Brain pericyte (primary cell): Measurements from ENCODE around the gene NPC2.
"Not testable (repeated sequence)": the region's sequence is repeated elsewhere in the genome, so short reads cannot be mapped to it uniquely, and the experiment has no call there.

Source experiments
- DNase-seq: peaks from one replicate; pipeline ENCODE4 v3.0.0-alpha.2; 2012; ENCODE audit warnings: low read depth, low spot score

Gene NPC2

DNA sequence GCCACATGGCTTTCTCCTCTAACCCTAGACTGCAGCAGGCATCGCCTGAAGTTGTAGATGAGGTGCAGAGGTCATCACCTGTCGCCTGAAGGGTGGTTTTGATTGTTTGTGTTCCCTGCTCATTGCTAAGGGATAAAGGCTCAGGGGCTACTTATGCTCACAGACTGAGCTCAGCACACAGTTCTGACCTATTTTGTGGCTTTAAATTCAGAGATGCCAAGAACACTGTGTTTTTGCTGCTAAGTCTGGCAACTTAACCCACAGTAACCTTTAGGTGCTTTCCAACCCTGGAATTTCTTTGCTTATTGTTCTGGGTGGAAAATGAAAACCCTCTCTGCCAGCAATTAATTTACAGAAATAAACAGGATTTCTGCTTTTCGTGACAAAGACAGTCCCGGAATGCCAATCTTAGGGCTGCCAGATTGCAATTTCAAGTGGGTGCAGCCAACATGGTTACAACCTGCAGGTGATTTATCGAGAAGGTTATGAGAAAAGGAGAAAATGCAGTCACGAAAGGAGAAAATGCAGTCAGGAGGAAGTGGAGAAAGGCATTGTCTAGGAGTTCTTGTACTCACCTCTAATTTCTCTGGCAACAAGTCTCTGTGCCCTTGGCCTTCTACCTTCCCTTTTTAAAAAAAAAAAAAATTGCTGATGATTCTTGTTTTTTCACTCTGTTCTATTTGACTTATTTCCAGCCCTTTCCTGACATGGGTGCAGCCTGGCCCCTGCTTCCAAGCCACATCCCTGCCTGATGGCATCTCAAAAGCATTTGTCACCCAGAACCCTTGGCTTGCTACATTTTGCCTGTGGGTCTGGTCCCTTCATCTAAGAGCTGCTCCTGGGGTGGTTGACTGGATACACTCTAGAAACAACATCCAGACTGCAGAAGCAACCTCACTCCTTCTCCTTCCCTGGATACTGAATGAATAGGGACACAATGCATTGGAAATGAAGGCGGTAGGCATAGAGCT, 23.3 kb downstream of the NPC2 start:
- DNase-seq, result no peak

- DNase-seq, result no peak
Observed at GRCh38 chr14:74468513-74468912, 24.6 kb downstream of the NPC2 start.

DNA sequence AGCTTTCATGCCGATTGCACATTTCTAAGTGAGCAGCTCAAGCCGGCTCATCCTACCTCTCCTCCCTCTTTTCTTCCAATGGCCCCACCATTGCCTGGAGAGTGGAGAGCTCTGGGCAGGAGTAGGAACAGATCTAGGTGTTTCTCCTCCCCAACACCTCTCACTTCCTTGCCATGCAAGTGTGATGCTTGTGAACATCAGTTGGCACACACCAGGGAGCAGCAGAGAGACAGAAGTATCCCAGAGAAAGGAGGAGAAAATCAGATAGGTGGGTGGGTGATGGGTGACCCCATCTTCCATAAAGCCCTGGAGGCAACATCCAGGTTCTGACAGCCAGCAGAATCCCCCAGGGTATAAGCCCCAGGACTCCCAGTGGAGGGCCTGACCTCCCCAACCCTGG, 27.8 kb downstream of the NPC2 start:
- DNase-seq, result no peak

DNA sequence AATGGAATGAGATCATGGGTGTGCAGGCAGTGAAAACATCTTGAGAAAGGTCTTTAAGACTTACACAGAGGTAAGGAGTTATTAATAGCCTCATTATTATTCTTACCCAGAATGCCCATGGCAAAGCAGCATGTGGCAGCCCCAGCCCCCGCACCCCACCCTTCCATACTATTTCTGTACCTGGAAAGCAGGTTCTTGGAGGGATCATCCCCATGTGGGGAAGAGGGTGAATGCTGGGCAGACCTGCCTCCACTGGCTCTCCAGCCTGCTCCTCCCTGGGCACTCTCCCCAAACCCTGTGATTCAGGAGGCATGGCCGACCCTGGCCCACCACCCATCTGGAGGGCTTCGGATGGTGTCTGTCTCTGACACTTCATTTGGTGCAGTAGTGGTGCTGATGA, 28.3 kb downstream of the NPC2 start:
- DNase-seq, result no peak

- no peak for DNase-seq
Observed at GRCh38 chr14:74463697-74464096, 29.4 kb downstream of the NPC2 start.

- no peak for DNase-seq
Observed at GRCh38 chr14:74462993-74463392, 30.1 kb downstream of the NPC2 start.

GRCh38 chr14:74459976-74460375, 33.1 kb downstream of the NPC2 start:
- DNase-seq, result no peak

DNA sequence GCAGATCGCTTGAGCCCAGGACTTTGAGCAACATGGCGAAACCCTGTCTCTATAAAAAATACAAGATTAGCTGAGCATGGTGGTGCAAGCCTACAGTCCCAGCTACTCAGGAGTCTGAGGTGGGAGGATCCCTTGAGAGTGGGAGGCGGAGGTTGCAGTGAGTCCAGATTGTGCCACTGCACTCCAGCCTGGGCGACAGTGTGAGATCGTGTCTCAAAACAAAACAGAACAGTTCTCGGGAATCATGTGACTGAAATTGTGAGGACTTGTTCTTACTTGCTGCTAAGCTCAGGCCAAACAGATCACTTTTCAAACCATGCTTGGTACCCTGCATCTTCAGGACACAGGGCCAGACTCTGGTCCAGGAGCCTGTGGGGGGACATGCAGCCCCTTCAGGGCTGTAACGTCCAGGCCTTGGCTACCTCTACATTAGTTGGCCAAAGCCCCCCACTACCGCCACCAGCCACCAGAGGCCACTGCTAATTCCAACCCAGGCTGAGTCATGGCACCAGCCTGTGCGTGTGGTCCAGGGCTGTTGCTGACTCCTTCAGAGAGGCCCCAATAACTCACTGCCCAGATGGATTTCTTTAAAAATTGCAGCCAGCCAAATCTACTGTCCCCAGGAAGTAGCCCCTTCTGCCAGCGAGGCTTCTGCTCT, 33.7 kb downstream of the NPC2 start:
- peak; percentile 16 for DNase-seq

DNA sequence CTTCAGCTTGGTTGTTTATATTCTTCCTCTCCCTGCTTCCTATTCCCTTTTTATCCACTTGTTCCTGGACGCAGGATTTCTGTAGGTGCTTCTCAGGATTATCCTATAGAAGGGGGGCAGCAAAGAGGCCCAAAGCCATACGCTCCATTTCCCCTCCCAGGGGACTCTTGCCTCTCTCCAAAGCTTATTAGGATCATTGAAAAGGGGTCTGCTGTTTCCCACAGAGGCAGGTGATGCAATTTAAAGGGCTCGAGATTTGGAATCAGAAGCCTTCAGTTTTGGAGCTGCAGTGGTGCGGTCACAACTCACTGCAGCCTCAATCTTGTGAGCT, 35.6 kb downstream of the NPC2 start:
- DNase-seq, result no peak

DNA sequence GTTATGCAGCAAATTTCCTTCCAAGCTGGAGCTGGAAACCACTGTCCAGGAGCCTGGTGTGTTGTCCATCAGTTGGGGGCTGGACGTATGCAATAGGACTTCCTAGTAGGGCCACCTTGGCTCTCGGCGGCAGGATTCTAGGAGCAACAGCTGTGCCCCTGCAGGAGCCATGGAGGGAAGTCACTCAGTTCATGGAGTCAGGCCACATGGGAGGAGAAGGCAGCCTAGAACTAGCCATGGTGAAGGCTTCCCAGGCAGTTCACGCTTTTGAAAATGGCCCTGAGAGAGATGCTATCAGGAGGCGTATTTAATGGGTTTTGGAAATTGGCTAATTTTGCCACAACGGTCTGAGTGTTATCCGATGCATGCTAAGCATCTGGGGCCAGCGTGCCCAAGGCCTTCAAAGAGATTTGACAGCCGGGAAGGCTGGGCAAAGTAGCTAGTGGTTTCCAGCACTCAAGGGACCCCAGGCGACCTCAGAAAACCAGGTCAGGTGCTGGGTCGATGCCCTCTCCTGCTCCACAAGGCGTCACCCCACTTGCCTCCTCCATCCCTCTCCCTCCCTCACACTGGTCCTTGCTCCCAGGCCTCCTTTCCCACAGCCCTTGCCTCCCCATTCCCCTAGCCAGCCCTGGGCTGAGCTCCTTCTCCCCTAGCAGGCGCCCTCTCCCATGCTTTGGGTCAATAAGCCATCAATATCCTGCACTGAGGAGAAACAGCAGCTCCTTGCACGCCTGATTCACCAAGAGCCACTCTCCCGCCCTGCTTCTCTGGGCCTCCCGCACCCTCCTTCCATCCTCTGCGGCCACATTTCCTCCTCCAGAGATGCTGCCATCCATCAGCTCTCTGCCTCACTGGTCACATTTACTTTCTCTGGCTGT, 36.2 kb downstream of the NPC2 start:
- DNase-seq, result no peak

- not testable (repeated sequence) for DNase-seq
Observed at GRCh38 chr14:74454397-74454796, 38.7 kb downstream of the NPC2 start.

DNA sequence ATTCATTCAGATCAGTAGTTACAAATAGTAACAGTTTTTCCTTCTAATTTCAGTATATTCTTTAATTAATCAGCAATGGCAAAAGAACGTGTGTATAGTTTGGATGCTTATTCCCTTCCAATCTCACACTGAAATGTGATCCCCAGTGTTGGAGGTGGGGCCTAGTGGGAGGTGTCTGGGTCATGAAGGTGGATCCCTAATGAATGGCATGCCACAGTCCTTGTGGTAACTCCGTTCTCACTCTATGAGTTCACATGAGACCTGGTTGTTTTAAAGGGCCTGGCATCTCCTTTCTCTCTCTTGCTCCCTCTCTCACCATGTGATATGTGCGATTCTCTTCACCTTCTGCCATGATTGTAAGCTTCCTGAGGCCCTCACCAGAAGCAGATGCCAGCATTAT, 48.2 kb downstream of the NPC2 start:
- DNase-seq, result no peak

DNA sequence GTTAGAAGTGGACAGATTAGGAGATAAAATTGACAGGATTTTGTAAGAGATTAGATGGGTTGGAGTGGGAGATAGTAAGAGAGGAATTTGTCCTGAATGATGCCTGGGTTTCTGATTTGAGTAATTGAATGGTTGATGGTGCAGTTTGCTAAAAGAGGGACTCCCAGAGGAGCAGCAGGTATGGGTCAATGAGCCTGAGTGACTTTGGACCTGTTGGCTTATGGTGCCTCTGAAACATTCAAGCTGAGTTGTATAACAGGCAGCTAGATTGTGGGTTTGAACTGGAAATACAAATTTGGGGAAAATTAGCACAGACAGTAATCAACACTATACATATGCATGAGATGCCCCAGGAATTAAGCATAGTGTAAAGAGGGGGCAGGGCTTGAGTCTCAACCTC, 50.3 kb downstream of the NPC2 start:
- no peak for DNase-seq

GRCh38 chr14:74441113-74441512, 52.0 kb downstream of the NPC2 start:
- DNase-seq, result no peak

DNA sequence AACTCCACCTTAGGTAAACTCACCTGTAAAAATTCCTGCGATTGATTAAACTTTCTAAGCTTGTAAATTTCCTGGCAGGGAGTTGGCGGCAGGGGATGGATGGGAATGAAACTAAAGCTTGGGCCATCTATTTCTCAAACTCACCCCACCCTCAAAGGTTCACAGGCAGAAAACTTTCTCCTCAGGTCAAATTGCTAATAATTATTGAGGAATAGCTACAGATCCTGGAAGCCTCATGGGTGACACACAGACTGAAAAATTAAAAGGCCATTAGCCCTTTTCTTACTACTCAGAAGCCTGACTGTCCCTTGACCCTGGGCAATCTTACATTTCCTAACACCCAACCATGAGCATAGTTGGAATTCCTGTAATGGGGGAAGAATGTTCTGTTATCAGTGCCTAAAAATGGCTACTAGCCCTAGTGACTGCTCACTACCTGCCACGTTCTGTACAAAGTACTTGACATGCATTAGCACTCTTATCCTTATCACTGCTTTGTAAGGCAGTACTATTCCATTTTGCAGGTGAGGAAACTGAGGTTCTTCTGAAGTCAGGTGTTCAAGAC, 54.7 kb downstream of the NPC2 start:
- DNase-seq, result no peak

DNA sequence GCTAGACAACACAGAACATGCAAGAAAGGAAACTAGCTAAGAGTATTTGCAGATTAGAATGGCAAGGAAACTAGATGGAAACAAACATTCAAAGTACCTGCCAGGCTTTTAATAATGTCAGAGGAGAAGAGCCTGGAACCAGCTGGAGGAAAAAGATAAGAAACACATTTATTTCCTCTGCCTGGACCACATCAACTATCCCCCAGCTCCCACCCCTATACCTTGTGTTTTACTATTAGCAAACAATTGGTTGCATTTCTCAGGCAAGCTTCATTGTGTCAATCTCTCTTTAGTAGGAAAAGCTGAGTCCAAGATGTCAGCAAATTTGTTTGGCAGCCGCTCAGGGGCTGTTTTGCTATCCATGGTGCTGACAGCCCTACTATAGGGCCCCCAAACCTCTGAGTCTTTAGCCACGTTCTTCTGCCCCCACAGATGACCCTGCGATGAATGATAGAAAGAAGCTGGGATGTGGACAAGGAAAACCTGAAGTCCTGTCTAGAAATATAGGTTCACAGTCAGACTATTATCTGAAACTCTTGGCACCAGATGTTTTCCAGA, 55.5 kb downstream of the NPC2 start:
- DNase-seq, result no peak

- DNase-seq, result no peak
Observed at GRCh38 chr14:74434294-74434693, 58.8 kb downstream of the NPC2 start.

DNA sequence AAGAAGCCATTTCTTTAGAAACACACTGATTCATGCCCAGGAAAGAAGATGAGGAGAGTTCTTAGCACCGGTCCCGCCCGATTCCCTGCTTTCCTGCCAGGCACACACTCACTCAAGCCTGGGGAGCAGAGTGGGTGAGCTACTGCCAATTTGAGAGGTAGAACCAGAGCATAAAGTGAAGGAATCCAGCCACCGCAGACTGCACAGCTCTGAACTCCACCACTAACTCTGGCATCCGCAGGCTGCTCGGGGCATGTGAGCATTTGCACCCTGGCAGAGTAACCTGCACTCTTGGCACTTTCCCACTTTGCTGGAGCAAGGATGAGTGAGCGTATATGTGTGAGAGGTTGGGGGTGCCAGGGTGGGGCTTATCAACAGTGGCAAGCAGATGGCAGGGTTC, 63.1 kb downstream of the NPC2 start:
- no peak for DNase-seq
